Measurements from ENCODE around the gene PRR12. TPM values are rescaled to one million over a fixed set of nuclear protein-coding genes. Genes with fewer than 3 reads are reported as not detected.

PRR12 gene
- total and polyA plus RNA-seq, 9 of the 15 experiments (the other 6 are each of a cell fraction or from before 2014, with no cell fraction given), result 0.01 to 21.1 (median 0.98) TPM

DNA sequence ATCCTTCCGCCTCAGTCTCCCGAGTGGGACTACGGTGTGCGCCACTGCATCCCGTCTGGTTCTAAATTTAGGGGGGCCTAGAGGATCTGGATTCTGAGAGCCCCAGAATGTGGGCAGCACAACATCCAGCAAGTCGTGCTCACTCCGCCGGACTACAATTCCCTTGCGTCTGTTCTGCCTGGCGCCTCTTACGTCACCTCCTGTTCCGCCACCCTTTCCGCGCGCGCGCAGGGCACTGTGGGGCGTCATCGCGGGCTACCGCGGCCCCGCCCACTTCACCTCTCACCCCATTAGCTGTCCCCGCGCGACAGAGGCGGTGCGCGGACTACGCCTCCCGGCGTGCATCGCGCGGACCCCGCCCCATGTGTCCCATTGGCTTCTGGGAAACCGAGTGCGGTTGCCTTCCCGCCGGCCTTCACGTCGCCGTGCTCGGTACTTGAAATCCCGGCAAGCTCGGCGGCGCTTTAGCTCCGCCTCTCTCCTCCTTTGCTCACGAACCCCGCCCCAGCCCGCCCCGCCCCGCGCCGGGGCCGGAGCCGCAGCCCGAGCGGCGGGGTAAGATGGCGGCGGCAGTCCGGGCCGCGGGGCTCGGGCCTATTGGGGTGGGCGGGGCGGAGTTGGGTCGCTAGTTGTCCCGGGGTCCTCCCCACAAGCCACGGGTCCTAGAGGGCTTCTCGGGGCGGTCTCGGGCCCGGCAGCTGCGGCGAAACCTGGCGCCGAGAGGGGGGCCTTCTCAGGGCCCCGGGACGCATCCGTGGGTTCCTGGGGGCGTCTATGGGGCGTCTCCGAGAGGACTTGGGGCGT lies 50.9 kb downstream of the PRR12 start, which contains the start of gene SCAF1 (continued):
- peak; percentile 51; the same call in 1 of the 2 replicates for TF ChIP-seq ZBTB17 (CRISPR knock-in tag; IDR thresholded peaks at IDR 0.05)
- TF ChIP-seq, protein P1, sequence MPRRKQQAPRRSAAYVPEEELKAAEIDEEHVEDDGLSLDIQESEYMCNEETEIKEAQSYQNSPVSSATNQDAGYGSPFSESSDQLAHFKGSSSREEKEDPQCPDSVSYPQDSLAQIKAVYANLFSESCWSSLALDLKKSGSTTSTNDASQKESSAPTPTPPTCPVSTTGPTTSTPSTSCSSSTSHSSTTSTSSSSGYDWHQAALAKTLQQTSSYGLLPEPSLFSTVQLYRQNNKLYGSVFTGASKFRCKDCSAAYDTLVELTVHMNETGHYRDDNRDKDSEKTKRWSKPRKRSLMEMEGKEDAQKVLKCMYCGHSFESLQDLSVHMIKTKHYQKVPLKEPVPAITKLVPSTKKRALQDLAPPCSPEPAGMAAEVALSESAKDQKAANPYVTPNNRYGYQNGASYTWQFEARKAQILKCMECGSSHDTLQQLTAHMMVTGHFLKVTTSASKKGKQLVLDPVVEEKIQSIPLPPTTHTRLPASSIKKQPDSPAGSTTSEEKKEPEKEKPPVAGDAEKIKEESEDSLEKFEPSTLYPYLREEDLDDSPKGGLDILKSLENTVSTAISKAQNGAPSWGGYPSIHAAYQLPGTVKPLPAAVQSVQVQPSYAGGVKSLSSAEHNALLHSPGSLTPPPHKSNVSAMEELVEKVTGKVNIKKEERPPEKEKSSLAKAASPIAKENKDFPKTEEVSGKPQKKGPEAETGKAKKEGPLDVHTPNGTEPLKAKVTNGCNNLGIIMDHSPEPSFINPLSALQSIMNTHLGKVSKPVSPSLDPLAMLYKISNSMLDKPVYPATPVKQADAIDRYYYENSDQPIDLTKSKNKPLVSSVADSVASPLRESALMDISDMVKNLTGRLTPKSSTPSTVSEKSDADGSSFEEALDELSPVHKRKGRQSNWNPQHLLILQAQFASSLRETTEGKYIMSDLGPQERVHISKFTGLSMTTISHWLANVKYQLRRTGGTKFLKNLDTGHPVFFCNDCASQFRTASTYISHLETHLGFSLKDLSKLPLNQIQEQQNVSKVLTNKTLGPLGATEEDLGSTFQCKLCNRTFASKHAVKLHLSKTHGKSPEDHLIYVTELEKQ (CRISPR knock-in tag; IDR thresholded peaks at IDR 0.05), result no peak
- TF ChIP-seq ZNF431 (CRISPR knock-in tag; IDR thresholded peaks at IDR 0.05), result no peak
- TF ChIP-seq HDAC2 (IDR thresholded peaks at IDR 0.05), result no peak
- no peak for TF ChIP-seq RHOXF2B (CRISPR knock-in tag; conservative IDR thresholded peaks at IDR 0.05)
- TF ChIP-seq ZBTB43 (CRISPR knock-in tag; IDR thresholded peaks at IDR 0.05), result 0 out of 2 replicates have a peak, but pooled peaks have one; percentile 64
- no peak for TF ChIP-seq GTF2E2 (tag; IDR thresholded peaks at IDR 0.05)
- TF ChIP-seq, protein P2, sequence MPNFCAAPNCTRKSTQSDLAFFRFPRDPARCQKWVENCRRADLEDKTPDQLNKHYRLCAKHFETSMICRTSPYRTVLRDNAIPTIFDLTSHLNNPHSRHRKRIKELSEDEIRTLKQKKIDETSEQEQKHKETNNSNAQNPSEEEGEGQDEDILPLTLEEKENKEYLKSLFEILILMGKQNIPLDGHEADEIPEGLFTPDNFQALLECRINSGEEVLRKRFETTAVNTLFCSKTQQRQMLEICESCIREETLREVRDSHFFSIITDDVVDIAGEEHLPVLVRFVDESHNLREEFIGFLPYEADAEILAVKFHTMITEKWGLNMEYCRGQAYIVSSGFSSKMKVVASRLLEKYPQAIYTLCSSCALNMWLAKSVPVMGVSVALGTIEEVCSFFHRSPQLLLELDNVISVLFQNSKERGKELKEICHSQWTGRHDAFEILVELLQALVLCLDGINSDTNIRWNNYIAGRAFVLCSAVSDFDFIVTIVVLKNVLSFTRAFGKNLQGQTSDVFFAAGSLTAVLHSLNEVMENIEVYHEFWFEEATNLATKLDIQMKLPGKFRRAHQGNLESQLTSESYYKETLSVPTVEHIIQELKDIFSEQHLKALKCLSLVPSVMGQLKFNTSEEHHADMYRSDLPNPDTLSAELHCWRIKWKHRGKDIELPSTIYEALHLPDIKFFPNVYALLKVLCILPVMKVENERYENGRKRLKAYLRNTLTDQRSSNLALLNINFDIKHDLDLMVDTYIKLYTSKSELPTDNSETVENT (CRISPR knock-in tag; IDR thresholded peaks at IDR 0.05), result peak; percentile 79
- TF ChIP-seq JUN (IDR thresholded peaks at IDR 0.05; ENCODE audit: borderline replicate concordance, low read depth, low read length), result peak; percentile 88
- TF ChIP-seq JUN (CRISPR knock-in tag; IDR thresholded peaks at IDR 0.05; ENCODE audit: borderline replicate concordance), result peak; percentile 93; the same call in 1 of the 2 replicates
- TF ChIP-seq ESRRB (CRISPR knock-in tag; IDR thresholded peaks at IDR 0.05; ENCODE audit: borderline replicate concordance), result no peak
- TF ChIP-seq DIDO1 (tag; IDR thresholded peaks at IDR 0.05; ENCODE audit: low read depth), result 0 out of 2 replicates have a peak, but pooled peaks have one; percentile 28
- TF ChIP-seq, protein P3, sequence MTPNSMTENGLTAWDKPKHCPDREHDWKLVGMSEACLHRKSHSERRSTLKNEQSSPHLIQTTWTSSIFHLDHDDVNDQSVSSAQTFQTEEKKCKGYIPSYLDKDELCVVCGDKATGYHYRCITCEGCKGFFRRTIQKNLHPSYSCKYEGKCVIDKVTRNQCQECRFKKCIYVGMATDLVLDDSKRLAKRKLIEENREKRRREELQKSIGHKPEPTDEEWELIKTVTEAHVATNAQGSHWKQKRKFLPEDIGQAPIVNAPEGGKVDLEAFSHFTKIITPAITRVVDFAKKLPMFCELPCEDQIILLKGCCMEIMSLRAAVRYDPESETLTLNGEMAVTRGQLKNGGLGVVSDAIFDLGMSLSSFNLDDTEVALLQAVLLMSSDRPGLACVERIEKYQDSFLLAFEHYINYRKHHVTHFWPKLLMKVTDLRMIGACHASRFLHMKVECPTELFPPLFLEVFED (CRISPR knock-in tag; conservative IDR thresholded peaks at IDR 0.05), result no peak
- no peak for TF ChIP-seq HMG20A (CRISPR knock-in tag; conservative IDR thresholded peaks at IDR 0.05)
- TF ChIP-seq KLF10 (CRISPR knock-in tag; IDR thresholded peaks at IDR 0.05), result no peak
- peak; percentile 82 for TF ChIP-seq FOXJ2 (tag; IDR thresholded peaks at IDR 0.05)
- TF ChIP-seq ZNF140 (CRISPR knock-in tag; IDR thresholded peaks at IDR 0.05), result no peak
- no peak for TF ChIP-seq ZKSCAN1 (IDR thresholded peaks at IDR 0.05; ENCODE audit: low read depth, low read length)

All from K562 (cell line).